ENCODE results near the gene UBTD1.
A peak's percentile ranks its signal among the peaks of the same experiment; 100 is the strongest.
"Not testable (repeated sequence)": the region's sequence is repeated elsewhere in the genome, so short reads cannot be mapped to it uniquely, and the experiment has no call there.

Gene UBTD1

GRCh38 chr10:97498841-97499560 lies at the start of gene UBTD1:
Gene UBTD1, plus strand, starts transcription at chr10:97498924. Its CDS starts 280 bp downstream, at chr10:97499204.
- DNase-seq (ENCODE audit: low read depth), result peak; percentile 4

- no peak for DNase-seq (ENCODE audit: low read depth)
Measured at GRCh38 chr10:97450828-97451227, 47.9 kb upstream of the UBTD1 start.

GRCh38 chr10:97451605-97452004 lies 47.1 kb upstream of the UBTD1 start:
- DNase-seq (ENCODE audit: low read depth), result no peak

GRCh38 chr10:97452352-97452751 lies 46.4 kb upstream of the UBTD1 start:
- DNase-seq (ENCODE audit: low read depth), result no peak

GRCh38 chr10:97454330-97455036 lies 44.2 kb upstream of the UBTD1 start:
- DNase-seq (ENCODE audit: low read depth), result no peak

- no peak for DNase-seq (ENCODE audit: low read depth)
Measured at GRCh38 chr10:97456034-97456685, 42.6 kb upstream of the UBTD1 start.

GRCh38 chr10:97456686-97457065 lies 42.0 kb upstream of the UBTD1 start:
- DNase-seq (ENCODE audit: low read depth), result no peak

GRCh38 chr10:97459111-97459510 lies 39.6 kb upstream of the UBTD1 start:
- no peak for DNase-seq (ENCODE audit: low read depth)

- no peak for DNase-seq (ENCODE audit: low read depth)
Measured at GRCh38 chr10:97459933-97460332, 38.8 kb upstream of the UBTD1 start.

GRCh38 chr10:97462309-97462708 lies 36.4 kb upstream of the UBTD1 start:
- no peak for DNase-seq (ENCODE audit: low read depth)

GRCh38 chr10:97463363-97464132 lies 35.2 kb upstream of the UBTD1 start:
- no peak for DNase-seq (ENCODE audit: low read depth)

- DNase-seq (ENCODE audit: low read depth), result no peak
Measured at GRCh38 chr10:97464226-97464625, 34.5 kb upstream of the UBTD1 start.

- DNase-seq (ENCODE audit: low read depth), result no peak
Measured at GRCh38 chr10:97465982-97466381, 32.7 kb upstream of the UBTD1 start.

- DNase-seq (ENCODE audit: low read depth), result no peak
Measured at GRCh38 chr10:97466755-97467154, 32.0 kb upstream of the UBTD1 start.

GRCh38 chr10:97468162-97468561 lies 30.6 kb upstream of the UBTD1 start:
- no peak for DNase-seq (ENCODE audit: low read depth)

- DNase-seq (ENCODE audit: low read depth), result not testable (repeated sequence)
Measured at GRCh38 chr10:97468781-97469180, 29.9 kb upstream of the UBTD1 start.

GRCh38 chr10:97474918-97475317 lies 23.8 kb upstream of the UBTD1 start:
- no peak for DNase-seq (ENCODE audit: low read depth)

GRCh38 chr10:97475936-97476594 lies 22.7 kb upstream of the UBTD1 start:
- no peak for DNase-seq (ENCODE audit: low read depth)

GRCh38 chr10:97479410-97479809 lies 19.3 kb upstream of the UBTD1 start:
- not testable (repeated sequence) for DNase-seq (ENCODE audit: low read depth)

GRCh38 chr10:97479939-97480338 lies 18.8 kb upstream of the UBTD1 start:
- no peak for DNase-seq (ENCODE audit: low read depth)

GRCh38 chr10:97481071-97481470 lies 17.7 kb upstream of the UBTD1 start:
- no peak for DNase-seq (ENCODE audit: low read depth)

- DNase-seq (ENCODE audit: low read depth), result no peak
Measured at GRCh38 chr10:97482381-97482780, 16.3 kb upstream of the UBTD1 start.
